Activated CD4-positive, alpha-beta T cell treated with anti-CD3 and anti-CD28 coated beads, Interleukin-2, amount 10 ng/mL, durations not matched to agents 7 days and 5 days (primary cell): ENCODE measurements around the gene RPL3. TPM values are rescaled to one million over a fixed set of nuclear protein-coding genes. Genes with fewer than 3 reads are reported as not detected.
A peak's percentile ranks its signal among the peaks of the same experiment; 100 is the strongest.
"Not testable (repeated sequence)": the region's sequence is repeated elsewhere in the genome, so short reads cannot be mapped to it uniquely, and the experiment has no call there.

ENCODE experiments used
- CTCF ChIA-PET: fragments of 350-600 bp; sonication (Branson Sonifier 250); formaldehyde crosslinking; loops from one replicate; lab custom pipeline; 2021; ENCODE audit warnings: antibody characterized with exemption; lab: Charles Lee
- POLR2A ChIA-PET: fragments of 350-600 bp; sonication (Branson Sonifier 250); formaldehyde crosslinking; loops from one replicate; lab custom pipeline; 2021; ENCODE audit warnings: antibody characterized with exemption; lab: Charles Lee
- DNase-seq: peaks from one replicate; pipeline ENCODE4 v3.0.0-alpha.2; 2020
- H3K27ac Mint-ChIP-seq: one replicate; pipeline ENCODE4 v1.8.0; 2021; ENCODE audit warnings: mild to moderate bottlenecking, moderate library complexity, mixed read lengths
- H3K27me3 Mint-ChIP-seq: one replicate; pipeline ENCODE4 v1.8.0; 2021; ENCODE audit warnings: mixed read lengths
- H3K36me3 Mint-ChIP-seq: one replicate; pipeline ENCODE4 v1.8.0; 2021; ENCODE audit warnings: low read depth, mixed read lengths
- H3K4me1 Mint-ChIP-seq: one replicate; pipeline ENCODE4 v1.8.0; 2021; ENCODE audit warnings: mixed read lengths
- H3K4me3 Mint-ChIP-seq: one replicate; pipeline ENCODE4 v1.8.0; 2021; ENCODE audit warnings: mild to moderate bottlenecking, moderate library complexity, mixed read lengths
- H3K9me3 Mint-ChIP-seq: one replicate; pipeline ENCODE4 v1.8.0; 2021; ENCODE audit warnings: mixed read lengths
- total RNA-seq, 2 experiments: library from RNA; stranded (reverse); gene quantifications; one replicate each; pipeline ENCODE4 v1.2.3, GENCODE V29; 2021

Gene RPL3
- total RNA-seq, 2 experiments from 2014 or later, result 1,621 to 1,780 TPM

GRCh38 chr22:39359659-39360195, 40.3 kb upstream of the RPL3 start:
- DNase-seq, result no peak
- Mint-ChIP-seq H3K27me3 (peaks cover 2% of the 10 kb centered on the region), H3K36me3 (no peaks in the 10 kb centered on the region), H3K9me3 (no peaks in the 10 kb centered on the region), H3K4me1 (no peaks in the 10 kb centered on the region), H3K4me3 (no peak overlapping the region), H3K27ac (no peak overlapping the region)
- ChIA-PET POLR2A (no interaction called here), CTCF (no interaction called here)

DNA sequence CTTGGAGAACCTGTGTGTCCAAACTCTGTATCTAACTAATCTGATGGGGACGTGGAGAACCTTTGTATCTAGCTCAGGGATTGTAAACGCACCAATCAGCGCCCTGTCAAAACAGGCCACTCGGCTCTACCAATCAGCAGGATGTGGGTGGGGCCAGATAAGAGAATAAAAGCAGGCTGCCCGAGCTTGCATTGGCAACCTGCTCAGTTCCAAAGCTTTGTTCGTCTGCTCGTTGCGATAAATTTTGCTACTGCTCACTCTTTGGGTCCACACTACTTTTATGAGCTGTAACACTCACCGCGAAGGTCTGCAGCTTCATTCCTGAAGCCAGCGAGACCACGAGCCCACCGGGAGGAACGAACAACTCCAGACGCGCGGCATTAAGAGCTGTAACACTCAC, 38.8 kb upstream of the RPL3 start:
- H3K9me3 Mint-ChIP-seq, H3K36me3 Mint-ChIP-seq, H3K27ac Mint-ChIP-seq, DNase-seq, H3K4me1 Mint-ChIP-seq, H3K27me3 Mint-ChIP-seq, H3K4me3 Mint-ChIP-seq: not testable (repeated sequence)
- CTCF ChIA-PET, result interaction anchor here (1.2 to 1.5 kb wide), 2 partner anchors 13 to 15 kb away, joined by 4 to 5 read pairs; no protein-coding TSS in a partner anchor
- POLR2A ChIA-PET, result interaction anchor here (0.7 kb wide), 1 partner anchor 144 kb away, joined by 3 read pairs; the partner anchor contains the start of gene MIEF1

DNA sequence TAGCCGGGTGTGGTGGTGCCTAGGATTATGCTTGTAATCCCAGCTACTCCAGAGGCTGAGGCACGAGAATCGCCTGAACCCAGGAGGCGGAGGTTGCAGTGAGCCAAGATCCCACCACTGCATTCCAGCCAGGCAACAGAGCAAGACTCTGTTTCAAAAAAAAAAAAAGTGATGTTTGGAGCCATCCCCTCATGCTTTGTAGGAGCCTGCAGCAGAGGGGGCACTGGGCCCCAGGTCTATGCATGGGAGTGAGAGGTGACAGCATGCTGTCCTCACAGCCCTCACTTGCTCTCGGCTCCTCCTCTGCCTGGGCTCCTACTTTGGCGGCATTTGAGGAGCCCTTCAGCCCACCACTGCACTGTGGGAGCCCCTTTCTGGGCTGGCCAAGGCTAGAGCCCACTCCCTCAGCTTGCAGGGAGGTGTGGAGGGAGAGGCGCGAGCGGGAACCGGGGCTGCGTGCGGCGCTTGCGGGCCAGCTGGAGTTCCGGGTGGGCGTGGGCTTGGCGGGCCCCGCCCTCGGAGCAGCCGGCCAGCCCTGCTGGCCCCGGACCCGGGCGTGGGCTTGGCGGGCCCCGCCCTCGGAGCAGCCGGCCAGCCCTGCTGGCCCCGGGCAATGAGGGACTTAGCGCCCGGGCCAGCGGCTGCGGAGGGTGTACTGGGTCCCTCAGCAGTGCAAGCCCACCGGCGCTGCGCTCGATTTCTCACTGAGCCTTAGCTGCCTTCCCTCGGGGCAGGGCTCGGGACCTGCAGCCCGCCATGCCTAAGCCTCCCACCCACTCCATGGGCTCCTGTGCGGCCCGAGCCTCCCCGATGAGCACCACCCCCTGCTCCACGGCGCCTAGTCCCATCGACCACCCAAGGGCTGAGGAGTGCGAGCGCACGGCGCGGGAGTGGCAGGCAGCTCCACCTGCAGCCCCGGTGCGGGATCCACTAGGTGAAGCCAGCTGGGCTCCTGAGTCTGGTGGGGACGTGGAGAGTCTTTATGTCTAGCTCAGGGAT, 38.0 kb upstream of the RPL3 start:
- H3K27ac Mint-ChIP-seq, DNase-seq, H3K9me3 Mint-ChIP-seq, H3K4me3 Mint-ChIP-seq, H3K27me3 Mint-ChIP-seq, H3K36me3 Mint-ChIP-seq, H3K4me1 Mint-ChIP-seq: not testable (repeated sequence)
- CTCF ChIA-PET, result interaction anchor here (1.2 to 1.5 kb wide), 2 partner anchors 12 to 14 kb away, joined by 4 to 5 read pairs; no protein-coding TSS in a partner anchor
- POLR2A ChIA-PET, result interaction anchor here (0.7 kb wide), 1 partner anchor 145 kb away, joined by 3 read pairs; the partner anchor contains the start of gene MIEF1

DNA sequence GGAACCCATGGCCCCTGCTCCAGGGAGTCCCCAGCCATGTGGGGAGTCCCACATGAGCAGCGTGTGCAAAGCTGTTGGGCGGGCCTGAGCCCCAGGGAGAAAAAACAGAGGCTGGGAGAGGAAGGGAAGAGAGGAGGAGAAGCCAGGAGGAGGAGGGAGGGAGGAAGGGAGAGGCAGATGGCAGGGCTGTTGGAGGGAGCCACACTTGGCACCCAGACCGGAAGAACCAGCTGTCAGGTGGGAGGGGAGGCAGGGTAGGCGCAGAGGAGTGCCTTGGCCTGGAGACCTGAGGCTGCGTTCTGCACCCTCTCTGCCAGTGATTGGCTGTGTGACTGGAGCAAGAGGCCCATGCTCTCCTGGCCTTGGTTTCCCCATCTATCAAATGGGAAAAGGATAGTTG, 37.0 kb upstream of the RPL3 start:
- H3K27me3 Mint-ChIP-seq, result peaks cover 8% of the 10 kb centered on the region
- no peak overlapping the region for H3K4me3 Mint-ChIP-seq
- ChIA-PET CTCF (no interaction called here), POLR2A (interaction anchor here (0.6 kb wide), 1 partner anchor 400 kb away, joined by 3 read pairs; no protein-coding TSS in a partner anchor)
- H3K4me1 Mint-ChIP-seq, result peaks cover 5% of the 10 kb centered on the region
- no peak for DNase-seq
- no peaks in the 10 kb centered on the region for H3K9me3 Mint-ChIP-seq
- no peaks in the 10 kb centered on the region for H3K36me3 Mint-ChIP-seq
- peak overlapping the region; percentile 31 for H3K27ac Mint-ChIP-seq

DNA sequence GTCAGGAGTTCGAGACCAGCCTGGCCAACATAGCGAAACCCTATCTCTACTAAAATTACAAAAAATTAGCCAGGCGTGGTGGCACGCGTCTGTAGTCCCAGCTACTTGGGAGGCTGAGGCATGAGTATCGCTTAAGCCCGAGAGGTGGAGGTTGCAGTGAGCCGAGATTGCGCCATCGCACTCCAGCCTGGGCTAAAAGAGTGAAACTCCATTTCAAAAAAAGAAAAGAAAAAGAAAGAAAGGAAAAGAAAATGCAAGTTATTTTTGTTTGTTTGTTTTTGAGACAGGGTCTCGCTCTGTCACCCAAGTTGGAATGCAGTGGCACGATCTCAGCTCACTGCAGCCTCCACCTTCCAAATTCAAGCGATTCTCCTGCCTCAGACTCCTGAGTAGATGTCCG, 36.4 kb upstream of the RPL3 start:
- H3K36me3 Mint-ChIP-seq, H3K9me3 Mint-ChIP-seq, CTCF ChIA-PET, H3K4me1 Mint-ChIP-seq, H3K27ac Mint-ChIP-seq, H3K4me3 Mint-ChIP-seq, DNase-seq, POLR2A ChIA-PET: not testable (repeated sequence)
- H3K27me3 Mint-ChIP-seq, result peaks cover 12% of the 10 kb centered on the region

DNA sequence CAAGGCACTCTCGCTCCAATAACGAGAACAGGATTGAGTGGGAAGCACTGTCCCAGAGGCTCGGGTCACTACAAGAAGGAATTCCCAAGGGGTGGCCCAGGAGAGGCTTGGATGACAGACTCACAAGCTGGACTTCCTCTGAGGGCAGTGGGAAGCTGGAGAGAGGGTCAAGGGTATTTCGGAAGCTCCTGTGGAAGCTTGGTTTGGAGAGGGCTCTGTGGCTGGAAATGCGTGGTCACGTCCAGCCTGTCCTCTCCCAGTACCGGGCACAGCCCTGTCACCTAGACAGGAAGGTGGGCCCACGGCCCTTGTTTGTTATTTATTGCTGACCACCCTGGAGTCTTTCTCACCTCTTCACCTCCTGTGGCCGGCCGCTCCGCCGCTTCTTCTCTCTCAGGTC, 35.7 kb upstream of the RPL3 start:
- H3K4me1 Mint-ChIP-seq, result peaks cover 7% of the 10 kb centered on the region
- H3K9me3 Mint-ChIP-seq, result no peaks in the 10 kb centered on the region
- H3K4me3 Mint-ChIP-seq, result no peak overlapping the region
- H3K36me3 Mint-ChIP-seq, result no peaks in the 10 kb centered on the region
- H3K27ac Mint-ChIP-seq, result no peak overlapping the region
- CTCF ChIA-PET, result no interaction called here
- DNase-seq, result no peak
- POLR2A ChIA-PET, result no interaction called here
- H3K27me3 Mint-ChIP-seq, result peaks cover 18% of the 10 kb centered on the region

GRCh38 chr22:39353346-39353745, 33.9 kb upstream of the RPL3 start:
- ChIA-PET POLR2A (no interaction called here), CTCF (no interaction called here)
- H3K27me3 Mint-ChIP-seq, result peaks cover 27% of the 10 kb centered on the region
- H3K4me1 Mint-ChIP-seq, result peaks cover 14% of the 10 kb centered on the region
- DNase-seq, result no peak
- no peak overlapping the region for H3K27ac Mint-ChIP-seq
- H3K4me3 Mint-ChIP-seq, result no peak overlapping the region
- H3K36me3 Mint-ChIP-seq, result no peaks in the 10 kb centered on the region
- H3K9me3 Mint-ChIP-seq, result no peaks in the 10 kb centered on the region

DNA sequence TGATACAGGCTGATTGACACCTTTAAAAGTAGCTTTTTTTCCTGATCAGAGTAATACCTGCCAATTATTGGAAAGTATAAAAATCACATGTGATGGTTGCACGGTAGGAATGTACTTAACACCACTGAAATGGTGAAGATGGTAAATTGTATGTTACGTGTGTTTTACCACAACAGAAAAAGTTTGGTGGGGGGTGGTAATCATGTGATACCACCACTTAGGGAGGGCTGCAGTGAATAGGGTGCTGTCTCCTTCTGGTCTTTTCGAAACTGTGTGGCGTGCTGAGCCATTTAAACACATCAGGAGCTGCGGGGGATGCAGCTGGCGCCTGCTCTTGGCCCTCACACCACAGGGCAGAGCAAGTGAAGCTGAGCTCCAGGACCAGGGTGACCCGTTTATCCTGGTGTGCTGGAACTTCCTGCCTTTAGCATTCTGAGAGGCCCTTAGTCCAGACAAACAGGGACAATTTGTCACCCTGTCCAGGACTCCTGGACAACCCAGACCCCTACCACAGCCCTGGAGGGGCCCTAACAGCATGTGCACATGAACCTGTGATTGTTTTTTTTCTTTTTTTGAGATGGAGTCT, 33.0 kb upstream of the RPL3 start:
- H3K4me1 Mint-ChIP-seq, result peaks cover 14% of the 10 kb centered on the region
- no peaks in the 10 kb centered on the region for H3K9me3 Mint-ChIP-seq
- no peaks in the 10 kb centered on the region for H3K36me3 Mint-ChIP-seq
- no peak overlapping the region for H3K4me3 Mint-ChIP-seq
- no peak overlapping the region for H3K27ac Mint-ChIP-seq
- ChIA-PET POLR2A (no interaction called here), CTCF (interaction anchor here (1.7 kb wide), 1 partner anchor 47 kb away, joined by 3 read pairs; the partner anchor contains the start of gene TAB1)
- DNase-seq, result no peak
- H3K27me3 Mint-ChIP-seq, result peaks cover 27% of the 10 kb centered on the region

GRCh38 chr22:39351689-39352214, 32.3 kb upstream of the RPL3 start:
- CTCF ChIA-PET, result interaction anchor here (0.6 to 1.7 kb wide), 2 partner anchors 48 to 549 kb away, joined by 3 read pairs; partner anchors contain the start of gene TAB1
- Mint-ChIP-seq H3K4me3 (no peak overlapping the region), H3K4me1 (peaks cover 14% of the 10 kb centered on the region), H3K36me3 (no peaks in the 10 kb centered on the region), H3K27me3 (peaks cover 27% of the 10 kb centered on the region), H3K9me3 (no peaks in the 10 kb centered on the region), H3K27ac (peak overlapping the region; percentile 4)
- no peak for DNase-seq
- POLR2A ChIA-PET, result no interaction called here

- Mint-ChIP-seq H3K36me3 (no peaks in the 10 kb centered on the region), H3K27ac (peak overlapping the region; percentile 9), H3K9me3 (no peaks in the 10 kb centered on the region), H3K4me3 (peak overlapping the region; percentile 63), H3K27me3 (peaks cover 30% of the 10 kb centered on the region), H3K4me1 (peaks cover 14% of the 10 kb centered on the region)
- CTCF ChIA-PET, result interaction anchor here (0.6 to 1.7 kb wide), 2 partner anchors 48 to 548 kb away, joined by 3 read pairs; partner anchors contain the start of gene TAB1
- POLR2A ChIA-PET, result no interaction called here
- DNase-seq, result no peak
These were observed 31.6 kb upstream of the RPL3 start for GRCh38 chr22:39350757-39351688.

GRCh38 chr22:39349967-39350726, 30.7 kb upstream of the RPL3 start, which contains the start of gene SYNGR1:
Gene SYNGR1 (plus strand): TSS chr22:39349991. CDS start chr22:39350011, 20 bp downstream.
- Mint-ChIP-seq H3K9me3 (no peaks in the 10 kb centered on the region), H3K27ac (peak within 1 kb of the TSS; percentile 9), H3K4me3 (peak within 1 kb of the TSS; percentile 63), H3K27me3 (peaks cover 30% of the 10 kb centered on the region), H3K36me3 (no peaks in the 10 kb centered on the region), H3K4me1 (peaks cover 14% of the 10 kb centered on the region)
- CTCF ChIA-PET, result interaction anchor here (0.9 to 1.3 kb wide), 2 partner anchors 39 to 142 kb away, joined by 3 read pairs; no protein-coding TSS in a partner anchor
- POLR2A ChIA-PET, result no interaction called here
- no peak for DNase-seq
